ENCODE data around the gene USF1. TPM values are rescaled to one million over a fixed set of nuclear protein-coding genes. Genes with fewer than 3 reads are reported as not detected.

USF1 gene
- total and polyA plus RNA-seq, 2 donors from 2014 or later = 48.7 to 56.1 TPM

GRCh38 chr1:161076410-161076809, 30.6 kb upstream of the USF1 start:
- FAIRE-seq (no peak), DNase-seq (no peak)
- TF ChIP-seq CTCF (IDR thresholded peaks at IDR 0.05; ENCODE audit: borderline replicate concordance, extremely low read depth, insufficient read depth) = no peak
- H3K9ac ChIP-seq (ENCODE audit: low read length in 3 of 3) = no peak overlapping the region
- H3K27me3 ChIP-seq (ENCODE audit: control insufficient read depth, insufficient read depth, low read length) = no peaks in the 10 kb centered on the region
- H3K9me3 ChIP-seq (ENCODE audit: control insufficient read depth in 2 of 3, insufficient read depth in 1 of 3, low read length in 3 of 3) = no peaks in the 10 kb centered on the region
- no peaks in the 10 kb centered on the region for H3K4me1 ChIP-seq (ENCODE audit: control insufficient read depth in 2 of 3, insufficient read depth in 2 of 3, low read depth in 1 of 3, low read length in 3 of 3)
- intact Hi-C loops (cut with DNase I) = no loop called here
- no peak overlapping the region for H3K27ac ChIP-seq (ENCODE audit: low read depth in 2 of 2, low read length in 2 of 2)
- H3K36me3 ChIP-seq (ENCODE audit: control insufficient read depth in 2 of 3, insufficient read depth in 3 of 3, low read length in 3 of 3) = peaks cover 0 to 3% (median 0%) of the 10 kb centered on the region in 3 donors
- H3K4me3 ChIP-seq (ENCODE audit: low read length in 3 of 3) = no peak overlapping the region

GRCh38 chr1:161074676-161075368, 29.0 kb upstream of the USF1 start:
- H3K9ac ChIP-seq (ENCODE audit: low read length in 3 of 3) = no peak overlapping the region
- no peaks in the 10 kb centered on the region for H3K27me3 ChIP-seq (ENCODE audit: control insufficient read depth, insufficient read depth, low read length)
- intact Hi-C loops (cut with DNase I) = no loop called here
- no peaks in the 10 kb centered on the region for H3K4me1 ChIP-seq (ENCODE audit: control insufficient read depth in 2 of 3, insufficient read depth in 2 of 3, low read depth in 1 of 3, low read length in 3 of 3)
- H3K27ac ChIP-seq (ENCODE audit: low read depth in 2 of 2, low read length in 2 of 2) = no peak overlapping the region
- DNase-seq = no peak
- H3K4me3 ChIP-seq (ENCODE audit: low read length in 3 of 3) = no peak overlapping the region
- H3K9me3 ChIP-seq (ENCODE audit: control insufficient read depth in 2 of 3, insufficient read depth in 1 of 3, low read length in 3 of 3) = no peaks in the 10 kb centered on the region
- no peak for FAIRE-seq
- H3K36me3 ChIP-seq (ENCODE audit: control insufficient read depth in 2 of 3, insufficient read depth in 3 of 3, low read length in 3 of 3) = peaks cover 0 to 3% (median 0%) of the 10 kb centered on the region in 3 donors
- no peak for TF ChIP-seq CTCF (IDR thresholded peaks at IDR 0.05; ENCODE audit: borderline replicate concordance, extremely low read depth, insufficient read depth)

GRCh38 chr1:161073474-161074121, 27.8 kb upstream of the USF1 start:
- Histone ChIP-seq H3K9ac (ENCODE audit: low read length in 3 of 3) (no peak overlapping the region), H3K4me3 (ENCODE audit: low read length in 3 of 3) (no peak overlapping the region), H3K4me1 (ENCODE audit: control insufficient read depth in 2 of 3, insufficient read depth in 2 of 3, low read depth in 1 of 3, low read length in 3 of 3) (no peaks in the 10 kb centered on the region), H3K27me3 (ENCODE audit: control insufficient read depth, insufficient read depth, low read length) (no peaks in the 10 kb centered on the region), H3K9me3 (ENCODE audit: control insufficient read depth in 2 of 3, insufficient read depth in 1 of 3, low read length in 3 of 3) (no peaks in the 10 kb centered on the region), H3K36me3 (ENCODE audit: control insufficient read depth in 2 of 3, insufficient read depth in 3 of 3, low read length in 3 of 3) (peaks cover 0 to 3% (median 0%) of the 10 kb centered on the region in 3 donors), H3K27ac (ENCODE audit: low read depth in 2 of 2, low read length in 2 of 2) (no peak overlapping the region)
- intact Hi-C loops (cut with DNase I) = no loop called here
- no peak for FAIRE-seq
- DNase-seq = no peak
- no peak for TF ChIP-seq CTCF (IDR thresholded peaks at IDR 0.05; ENCODE audit: borderline replicate concordance, extremely low read depth, insufficient read depth)

Data from kidney (tissue), 14 donors.